ENCODE data around the gene CELSR2.

CELSR2 gene

GRCh38 chr1:109251277-109252166 lies 2.2 kb downstream of the CELSR2 start:
- DNase-seq (ENCODE audit: low read depth), result no peak

DNA sequence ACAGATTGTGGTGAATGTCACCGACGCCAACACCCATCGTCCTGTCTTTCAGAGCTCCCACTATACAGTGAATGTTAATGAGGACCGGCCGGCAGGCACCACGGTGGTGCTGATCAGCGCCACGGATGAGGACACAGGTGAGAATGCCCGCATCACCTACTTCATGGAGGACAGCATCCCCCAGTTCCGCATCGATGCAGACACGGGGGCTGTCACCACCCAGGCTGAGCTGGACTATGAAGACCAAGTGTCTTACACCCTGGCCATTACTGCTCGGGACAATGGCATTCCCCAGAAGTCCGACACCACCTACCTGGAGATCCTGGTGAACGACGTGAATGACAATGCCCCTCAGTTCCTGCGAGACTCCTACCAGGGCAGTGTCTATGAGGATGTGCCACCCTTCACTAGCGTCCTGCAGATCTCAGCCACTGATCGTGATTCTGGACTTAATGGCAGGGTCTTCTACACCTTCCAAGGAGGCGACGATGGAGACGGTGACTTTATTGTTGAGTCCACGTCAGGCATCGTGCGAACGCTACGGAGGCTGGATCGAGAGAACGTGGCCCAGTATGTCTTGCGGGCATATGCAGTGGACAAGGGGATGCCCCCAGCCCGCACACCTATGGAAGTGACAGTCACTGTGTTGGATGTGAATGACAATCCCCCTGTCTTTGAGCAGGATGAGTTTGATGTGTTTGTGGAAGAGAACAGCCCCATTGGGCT lies 3.0 kb downstream of the CELSR2 start:
- DNase-seq (ENCODE audit: low read depth), result no peak

DNA sequence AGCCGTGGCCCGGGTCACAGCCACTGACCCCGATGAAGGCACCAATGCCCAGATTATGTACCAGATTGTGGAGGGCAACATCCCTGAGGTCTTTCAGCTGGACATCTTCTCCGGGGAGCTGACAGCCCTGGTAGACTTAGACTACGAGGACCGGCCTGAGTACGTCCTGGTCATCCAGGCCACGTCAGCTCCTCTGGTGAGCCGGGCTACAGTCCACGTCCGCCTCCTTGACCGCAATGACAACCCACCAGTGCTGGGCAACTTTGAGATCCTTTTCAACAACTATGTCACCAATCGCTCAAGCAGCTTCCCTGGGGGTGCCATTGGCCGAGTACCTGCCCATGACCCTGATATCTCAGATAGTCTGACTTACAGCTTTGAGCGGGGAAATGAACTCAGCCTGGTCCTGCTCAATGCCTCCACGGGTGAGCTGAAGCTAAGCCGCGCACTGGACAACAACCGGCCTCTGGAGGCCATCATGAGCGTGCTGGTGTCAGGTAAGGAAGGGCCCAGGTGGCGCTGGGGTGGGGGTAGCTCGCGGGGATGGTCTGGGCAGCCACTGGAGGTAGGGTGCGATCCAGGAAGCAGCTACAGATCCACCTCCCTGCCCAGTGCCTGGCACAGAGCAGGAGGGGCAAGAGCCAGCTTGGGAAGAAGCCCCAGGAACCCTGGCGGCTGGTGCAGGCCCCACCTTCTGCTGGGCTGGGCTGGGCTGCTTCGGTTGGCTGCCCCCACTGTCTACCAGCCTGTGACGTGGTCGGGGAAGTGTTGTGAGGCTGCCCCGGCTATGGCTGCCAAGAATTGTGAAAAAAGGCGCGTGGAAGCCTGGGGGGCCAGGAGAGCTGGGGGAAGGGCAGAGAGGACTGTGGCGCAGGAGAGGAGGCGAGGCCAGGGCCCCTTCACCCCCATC lies 3.8 kb downstream of the CELSR2 start:
- no peak for DNase-seq (ENCODE audit: low read depth)

DNA sequence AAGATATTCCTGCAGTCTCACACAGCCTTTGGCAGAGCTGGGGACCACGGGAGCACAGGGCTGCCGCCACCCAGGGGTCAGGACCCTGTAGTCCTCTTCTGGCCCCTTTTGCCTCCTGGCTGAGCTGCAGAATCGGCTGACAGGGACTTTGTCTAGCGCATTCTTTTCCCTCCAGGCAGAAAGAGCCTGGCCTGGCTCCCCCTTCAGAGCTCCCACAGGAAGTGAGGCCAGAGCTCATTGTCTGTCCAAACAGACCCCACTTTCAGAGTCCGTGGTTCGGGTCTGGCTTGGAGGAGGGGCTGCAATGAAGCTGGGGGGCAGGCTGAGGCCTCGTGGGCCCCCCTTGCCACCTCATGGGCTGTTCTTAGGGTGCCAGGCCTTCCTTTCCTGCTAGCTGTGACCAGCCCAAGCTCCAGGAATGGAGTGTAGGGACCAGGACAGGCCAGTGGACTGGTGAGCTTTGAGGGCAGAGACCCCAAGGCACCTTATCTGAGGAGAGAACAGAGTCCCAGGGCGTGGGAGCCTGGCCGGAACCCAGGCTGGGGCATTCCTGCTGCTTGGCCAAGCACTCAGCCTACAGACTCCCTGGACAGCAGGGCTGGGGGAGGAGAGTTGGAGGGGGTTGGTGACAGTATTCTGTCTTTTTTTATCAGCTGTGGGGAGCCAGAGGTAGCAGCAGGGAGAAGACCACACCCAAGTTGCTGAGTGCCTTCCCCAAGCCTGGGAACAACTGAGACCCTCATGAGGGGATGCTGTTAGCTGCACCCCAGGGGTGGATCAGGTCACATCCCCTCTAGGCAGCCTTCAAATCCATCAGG lies 4.7 kb downstream of the CELSR2 start:
- DNase-seq (ENCODE audit: low read depth), result no peak

GRCh38 chr1:109254621-109255096 lies 5.3 kb downstream of the CELSR2 start:
- no peak for DNase-seq (ENCODE audit: low read depth)

DNA sequence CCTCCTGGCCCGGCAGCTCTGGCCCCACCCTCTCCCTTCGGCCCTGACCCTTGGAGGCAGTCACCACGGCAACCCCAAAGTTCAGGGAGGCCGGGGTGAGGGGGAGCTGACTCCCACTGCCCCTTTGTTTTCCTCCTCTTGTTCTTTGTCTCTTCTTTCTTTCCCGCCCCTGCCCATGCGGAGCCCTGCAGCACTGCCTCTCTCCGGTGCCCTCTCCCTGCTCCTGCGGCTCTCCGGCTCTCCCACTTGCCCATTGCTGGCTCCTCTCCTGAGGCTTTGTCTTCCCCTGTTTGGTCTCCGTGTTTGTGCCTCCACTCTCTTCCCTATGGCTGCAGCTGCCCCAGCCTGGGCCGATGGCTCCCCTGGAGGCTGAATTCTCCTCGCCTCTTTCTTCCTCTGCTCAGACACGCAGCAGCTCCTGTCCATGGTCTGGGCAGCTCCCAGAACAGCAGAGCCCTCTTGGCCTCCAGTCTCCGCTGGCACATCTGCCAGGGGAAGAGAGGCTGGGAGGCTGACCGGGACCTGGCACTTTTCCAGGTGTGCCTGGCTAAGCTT lies 5.8 kb downstream of the CELSR2 start:
- DNase-seq (ENCODE audit: low read depth), result no peak

- DNase-seq (ENCODE audit: low read depth), result no peak
Measured at GRCh38 chr1:109255678-109256077, 6.3 kb downstream of the CELSR2 start.

GRCh38 chr1:109256085-109256484 lies 6.7 kb downstream of the CELSR2 start:
- DNase-seq (ENCODE audit: low read depth), result no peak

GRCh38 chr1:109256971-109257681 lies 7.8 kb downstream of the CELSR2 start:
- no peak for DNase-seq (ENCODE audit: low read depth)

DNA sequence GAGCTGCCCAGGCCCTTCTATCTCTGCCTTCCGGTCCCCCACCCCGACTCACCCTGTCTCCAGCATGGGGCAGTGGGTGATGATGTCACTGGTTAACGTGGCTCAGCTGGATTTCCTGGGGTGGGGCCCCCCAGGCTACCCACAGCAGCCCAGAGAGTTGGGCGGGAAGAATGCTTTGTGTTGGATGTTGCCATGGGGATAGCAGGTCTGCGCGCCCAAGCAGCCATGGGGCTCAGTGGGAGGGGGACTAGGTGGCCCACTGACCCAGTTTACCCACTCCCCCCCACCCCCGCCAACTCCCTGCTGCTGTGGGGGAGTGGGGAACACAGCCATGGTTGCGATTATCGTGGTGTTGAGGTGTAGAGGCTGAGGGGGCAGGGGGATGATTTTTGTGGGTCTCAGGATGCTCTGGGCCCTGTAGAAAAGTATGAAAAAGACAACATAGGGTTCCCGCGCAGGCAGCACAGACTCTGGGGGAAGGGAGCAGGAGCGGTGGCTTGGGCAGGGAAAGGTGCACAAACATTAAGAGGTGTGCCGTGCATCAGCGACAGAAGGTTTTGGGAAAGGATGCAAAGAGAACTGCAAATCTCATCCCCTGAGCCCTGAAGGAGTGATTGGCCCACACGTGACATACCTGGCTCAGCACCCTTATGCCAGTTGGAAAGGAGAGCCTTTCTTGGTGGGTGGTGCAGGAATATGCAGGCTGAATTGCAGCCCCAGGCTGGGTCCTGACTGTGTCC lies 8.5 kb downstream of the CELSR2 start:
- DNase-seq (ENCODE audit: low read depth), result no peak

- no peak for DNase-seq (ENCODE audit: low read depth)
Measured at GRCh38 chr1:109258481-109259466, 9.4 kb downstream of the CELSR2 start.

DNA sequence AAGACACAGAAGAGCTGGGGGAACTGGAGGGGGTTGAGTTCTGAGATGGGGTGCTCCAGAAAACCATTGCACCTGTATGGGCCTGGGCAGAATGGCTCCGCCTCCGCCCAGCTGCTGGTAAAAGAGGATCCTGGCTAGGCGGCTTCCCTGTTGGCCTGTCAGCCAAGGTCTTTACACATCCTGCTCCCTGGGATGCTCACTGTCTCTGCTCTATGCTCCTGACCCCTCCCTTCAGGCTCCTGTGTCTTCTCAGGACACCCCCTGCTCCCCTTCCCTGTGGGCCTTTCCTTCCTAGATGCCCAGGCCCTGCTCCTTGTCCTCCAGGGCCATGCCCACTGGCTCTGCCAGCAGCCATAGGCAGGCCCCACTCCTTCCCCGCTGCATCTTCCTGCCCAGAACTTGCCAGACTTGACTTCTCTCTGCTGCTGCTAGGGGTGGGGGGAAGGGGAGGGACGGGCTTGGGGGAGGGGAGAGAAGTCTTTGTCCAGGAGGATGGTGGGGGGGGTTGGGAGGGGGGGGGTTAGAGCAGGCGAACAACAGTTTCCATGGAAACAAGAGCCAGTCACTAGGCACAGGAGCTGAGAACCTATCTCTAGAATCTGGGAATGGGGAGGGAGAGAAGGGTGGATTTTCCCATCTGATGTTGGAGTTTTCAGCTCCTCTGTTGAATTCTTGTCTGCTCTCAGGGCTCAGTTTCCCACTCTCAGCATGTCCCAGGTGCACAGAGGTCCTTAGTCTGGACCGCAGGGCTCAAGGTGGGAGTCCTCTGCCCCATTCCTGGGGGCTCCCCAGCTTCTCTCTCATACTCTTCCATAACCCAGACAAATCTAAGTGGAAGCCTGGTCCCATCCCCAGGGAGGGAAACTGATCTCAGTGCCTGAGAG lies 10.6 kb downstream of the CELSR2 start:
- no peak for DNase-seq (ENCODE audit: low read depth)

GRCh38 chr1:109261006-109261405 lies 11.7 kb downstream of the CELSR2 start:
- DNase-seq (ENCODE audit: low read depth), result no peak

DNA sequence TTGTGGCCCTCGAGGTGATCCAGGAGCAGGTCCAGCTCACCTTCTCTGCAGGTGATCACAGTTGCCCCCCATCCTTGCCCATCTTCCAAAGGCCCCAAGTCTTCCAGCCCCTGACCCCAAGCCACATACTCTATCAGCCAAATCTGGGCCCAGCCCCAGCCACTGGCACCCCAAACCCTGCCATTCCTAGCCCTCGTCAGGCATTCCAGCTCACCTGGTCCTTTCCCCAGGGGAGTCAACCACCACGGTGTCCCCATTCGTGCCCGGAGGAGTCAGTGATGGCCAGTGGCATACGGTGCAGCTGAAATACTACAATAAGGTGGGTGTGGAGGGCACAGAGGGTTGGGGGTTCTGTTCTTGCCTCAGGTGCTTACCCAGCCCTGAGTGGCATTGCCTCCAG lies 12.2 kb downstream of the CELSR2 start:
- DNase-seq (ENCODE audit: low read depth), result no peak

- DNase-seq (ENCODE audit: low read depth), result no peak
Measured at GRCh38 chr1:109262231-109263055, 13.1 kb downstream of the CELSR2 start.

GRCh38 chr1:109263234-109263596 lies 13.9 kb downstream of the CELSR2 start:
- no peak for DNase-seq (ENCODE audit: low read depth)

Measured in stimulated activated CD8-positive, alpha-beta memory T cell treated with anti-CD3 and anti-CD28 coated beads, Interleukin-4, amount 100 ng/mL, for 24 hours (primary cell).